Mesenchymal stem cell (in vitro differentiated cells and primary cell): ENCODE measurements around the gene SLC39A6.

Experiments used
- DNase-seq: peaks from one replicate; pipeline ENCODE4 v3.0.0-alpha.2; 2013
- H2AFZ ChIP-seq: one replicate; pipeline ENCODE4 v1.6.1; 2013; ENCODE audit warnings: low read depth, mild to moderate bottlenecking, control low read depth, inconsistent platforms, low read length, moderate library complexity
- H2AK5ac ChIP-seq: 2 replicates; pipeline ENCODE4 v1.6.1; 2013; ENCODE audit warnings: low read length, moderate library complexity, mild to moderate bottlenecking, inconsistent platforms; ENCODE audit not compliant: severe bottlenecking
- H2BK120ac ChIP-seq: one replicate; pipeline ENCODE4 v1.6.1; 2013; ENCODE audit warnings: low read depth, mild to moderate bottlenecking, inconsistent platforms, low read length, moderate library complexity
- H2BK12ac ChIP-seq, 2 experiments: one replicate each; pipeline ENCODE4 v1.6.1; 2013; ENCODE audit warnings: inconsistent platforms in 2 of 2, low read length in 2 of 2, mild to moderate bottlenecking in 2 of 2, moderate library complexity in 2 of 2, control low read depth in 1 of 2
- H2BK15ac ChIP-seq: one replicate; pipeline ENCODE4 v1.6.1; 2013; ENCODE audit warnings: mild to moderate bottlenecking, low read depth, inconsistent platforms; ENCODE audit not compliant: poor library complexity, severe bottlenecking
- H2BK5ac ChIP-seq: 2 replicates; pipeline ENCODE4 v1.6.1; 2013; ENCODE audit warnings: low read depth, mild to moderate bottlenecking, low read length, control low read depth, inconsistent platforms; ENCODE audit not compliant: poor library complexity, severe bottlenecking
- H3K14ac ChIP-seq, 2 experiments: one replicate each; pipeline ENCODE4 v1.6.1; 2013; ENCODE audit warnings: inconsistent platforms in 2 of 2, low read length in 2 of 2, control low read depth in 1 of 2, mild to moderate bottlenecking in 1 of 2, moderate library complexity in 1 of 2
- H3K18ac ChIP-seq, 2 experiments: one replicate each; pipeline ENCODE4 v1.6.1; 2013; ENCODE audit warnings: inconsistent platforms in 2 of 2, low read length in 2 of 2, control low read depth in 1 of 2, low read depth in 1 of 2, mild to moderate bottlenecking in 1 of 2
- H3K23ac ChIP-seq, 2 experiments: one replicate each; pipeline ENCODE4 v1.6.1; 2013; ENCODE audit warnings: inconsistent platforms in 2 of 2, low read length in 2 of 2, mild to moderate bottlenecking in 2 of 2, moderate library complexity in 2 of 2, control low read depth in 1 of 2
- H3K27ac ChIP-seq: 2 replicates; pipeline ENCODE4 v1.5.1; 2013; ENCODE audit warnings: mild to moderate bottlenecking, moderate library complexity, low read length, control low read depth, inconsistent platforms; ENCODE audit not compliant: poor library complexity, severe bottlenecking
- H3K27me3 ChIP-seq, 2 experiments: 2 replicates each; pipeline versions ENCODE4 v1.6.1 to v1.7.0; 2013; ENCODE audit warnings: low read length in 2 of 2, mild to moderate bottlenecking in 2 of 2, moderate library complexity in 2 of 2, control low read depth in 1 of 2, inconsistent platforms in 1 of 2; ENCODE audit not compliant: control insufficient read depth in 1 of 2, insufficient read depth in 1 of 2
- H3K36me3 ChIP-seq, 2 experiments: 2 replicates each; pipeline versions ENCODE4 v1.6.1 to v1.7.0; 2013; ENCODE audit warnings: low read length in 2 of 2, control low read depth in 1 of 2, inconsistent platforms in 1 of 2, low read depth in 1 of 2, mild to moderate bottlenecking in 1 of 2; ENCODE audit not compliant: insufficient read depth in 2 of 2, control insufficient read depth in 1 of 2
- H3K4ac ChIP-seq, 2 experiments: one replicate each; pipeline ENCODE4 v1.6.1; 2013; ENCODE audit warnings: inconsistent platforms in 2 of 2, low read length in 2 of 2, mild to moderate bottlenecking in 2 of 2, moderate library complexity in 2 of 2, control low read depth in 1 of 2, low read depth in 1 of 2
- H3K4me1 ChIP-seq: 2 replicates; pipeline ENCODE4 v1.6.1; 2013; ENCODE audit warnings: low read depth, low read length, control low read depth; ENCODE audit not compliant: control insufficient read depth, insufficient read depth
- H3K4me2 ChIP-seq: 2 replicates; pipeline ENCODE4 v1.6.1; 2013; ENCODE audit warnings: low read length, mild to moderate bottlenecking, inconsistent platforms; ENCODE audit not compliant: poor library complexity, severe bottlenecking
- H3K4me3 ChIP-seq, 2 experiments: 2 replicates each; pipeline versions ENCODE4 v1.5.1 to v1.7.0; 2013; ENCODE audit warnings: low read length in 2 of 2, mild to moderate bottlenecking in 2 of 2, control low read depth in 1 of 2, low read depth in 1 of 2; ENCODE audit not compliant: insufficient read depth in 1 of 2
- H3K79me1 ChIP-seq: replicated peaks from 2 replicates; pipeline ENCODE4 v1.6.1; 2013; ENCODE audit warnings: mild to moderate bottlenecking, control low read depth, low read length, inconsistent platforms; ENCODE audit not compliant: poor library complexity, severe bottlenecking
- H3K9ac ChIP-seq: 2 replicates; pipeline ENCODE4 v1.7.0; 2013; ENCODE audit warnings: mild to moderate bottlenecking, low read length, moderate library complexity
- H3K9me3 ChIP-seq: 2 replicates; pipeline ENCODE4 v1.7.0; 2013; ENCODE audit warnings: mild to moderate bottlenecking, low read length; ENCODE audit not compliant: control insufficient read depth
- H4K8ac ChIP-seq: one replicate; pipeline ENCODE4 v1.6.1; 2013; ENCODE audit warnings: inconsistent platforms, mild to moderate bottlenecking, low read length, moderate library complexity
- H4K91ac ChIP-seq: one replicate; pipeline ENCODE4 v1.6.1; 2013; ENCODE audit warnings: mild to moderate bottlenecking, low read length, inconsistent platforms
- WGBS: methylation state at CpG from one replicate; pipeline ENCODE4 v1.1.7; 2013; ENCODE audit warnings: mixed read lengths; 5-methylcytosine and 5-hydroxymethylcytosine counted together

The SLC39A6 gene

DNA sequence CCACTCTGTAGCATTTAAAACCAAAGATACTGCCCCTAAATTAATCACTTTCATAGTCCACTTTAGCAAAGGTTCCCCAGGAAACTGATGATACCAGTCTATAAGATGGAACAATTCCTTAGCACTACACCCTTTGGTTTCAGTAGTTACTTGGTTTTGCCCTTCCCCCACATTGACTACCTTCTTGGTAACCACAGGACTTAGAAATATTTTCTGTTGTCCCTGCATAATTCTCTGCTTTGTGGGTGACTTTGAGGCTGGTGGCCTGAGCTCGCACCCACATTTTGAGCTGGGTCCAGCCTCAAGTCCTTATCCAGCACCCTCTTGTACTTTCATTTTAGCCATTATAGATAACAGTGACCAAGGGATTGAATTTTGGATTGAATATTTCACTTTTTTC is 23.6 kb upstream of the SLC39A6 start:
- Histone ChIP-seq H2BK120ac (no peak overlapping the region), H2BK5ac (peak overlapping the region; percentile 100), H3K9me3 (no peaks in the 10 kb centered on the region), H3K18ac (no peak overlapping the region), H3K36me3 (peaks cover 15 to 73% of the 10 kb centered on the region in 2 experiments), H3K23ac (no peak overlapping the region), H2AFZ (no peak overlapping the region), H2BK15ac (no peak overlapping the region), H3K27ac (peak overlapping the region; percentile 100), H4K91ac (no peak overlapping the region), H3K4me2 (peak overlapping the region; percentile 59), H3K14ac (no peak overlapping the region), H3K4me1 (peaks cover 19% of the 10 kb centered on the region), H3K4ac (no peak overlapping the region), H4K8ac (no peak overlapping the region), H3K4me3 (no peak overlapping the region), H3K79me1 (peaks cover 11% of the 10 kb centered on the region), H2AK5ac (peak overlapping the region; percentile 97), H3K27me3 (no peaks in the 10 kb centered on the region), H2BK12ac (no peak overlapping the region), H3K9ac (peak overlapping the region; percentile 86)
- no CpG with 5 or more reads among the region's 1 CpG for WGBS
- DNase-seq = no peak

DNA sequence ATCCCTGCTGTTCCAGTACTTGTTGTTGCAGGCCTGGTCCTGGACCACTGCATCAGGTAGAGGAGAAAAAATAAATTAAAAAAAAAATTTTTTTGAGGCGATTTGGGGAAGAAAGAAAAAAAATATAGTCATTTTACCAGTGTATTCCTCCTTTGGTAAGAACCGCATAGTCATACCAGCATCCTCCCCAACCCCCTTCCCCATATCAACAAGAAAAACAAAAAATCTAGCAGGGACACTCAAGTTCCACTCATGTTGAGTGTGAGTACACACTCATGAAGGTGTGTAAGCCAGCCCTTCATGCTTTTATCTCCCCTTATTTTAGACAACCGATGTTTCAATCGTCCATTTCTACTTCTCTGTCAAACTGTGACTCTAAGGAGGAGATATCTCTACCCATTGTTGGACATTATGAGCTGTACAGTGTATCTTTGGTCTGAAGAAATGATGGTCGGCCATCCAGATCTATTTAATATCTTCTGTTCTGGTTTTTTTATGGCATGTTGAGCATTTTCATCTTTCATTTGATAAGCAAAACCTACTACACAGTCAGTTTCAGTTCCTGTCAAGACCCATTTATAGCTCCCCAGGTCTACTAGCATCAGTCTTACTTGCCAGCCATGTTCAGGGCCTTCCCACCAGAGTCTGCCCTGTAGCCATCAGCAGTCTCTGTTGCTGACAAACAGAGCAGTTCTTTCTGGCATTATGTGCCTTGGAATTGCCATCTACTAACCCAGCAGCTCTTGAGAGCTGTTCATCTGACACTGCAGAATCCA is 20.6 kb upstream of the SLC39A6 start:
- WGBS = 100% methylated on average over 1 of the region's 5 CpGs
- H3K4me2 ChIP-seq = no peak overlapping the region
- H3K4me3 ChIP-seq = no peak overlapping the region
- no peaks in the 10 kb centered on the region for H3K27me3 ChIP-seq
- H3K9ac ChIP-seq = no peak overlapping the region
- H3K14ac ChIP-seq = no peak overlapping the region
- H3K4ac ChIP-seq = no peak overlapping the region
- no peak overlapping the region for H2BK5ac ChIP-seq
- peak overlapping the region; percentile 45 for H2AK5ac ChIP-seq
- H3K4me1 ChIP-seq = peaks cover 16% of the 10 kb centered on the region
- peaks cover 23 to 80% of the 10 kb centered on the region in 2 experiments for H3K36me3 ChIP-seq
- no peak overlapping the region for H4K91ac ChIP-seq
- peaks cover 23% of the 10 kb centered on the region for H3K79me1 ChIP-seq
- DNase-seq = no peak
- H4K8ac ChIP-seq = no peak overlapping the region
- H3K9me3 ChIP-seq = no peaks in the 10 kb centered on the region
- no peak overlapping the region for H2BK120ac ChIP-seq
- no peak overlapping the region for H3K18ac ChIP-seq
- H3K23ac ChIP-seq = no peak overlapping the region
- H2BK12ac ChIP-seq = no peak overlapping the region
- no peak overlapping the region for H2AFZ ChIP-seq
- peak overlapping the region; percentile 100 for H3K27ac ChIP-seq
- no peak overlapping the region for H2BK15ac ChIP-seq

DNA sequence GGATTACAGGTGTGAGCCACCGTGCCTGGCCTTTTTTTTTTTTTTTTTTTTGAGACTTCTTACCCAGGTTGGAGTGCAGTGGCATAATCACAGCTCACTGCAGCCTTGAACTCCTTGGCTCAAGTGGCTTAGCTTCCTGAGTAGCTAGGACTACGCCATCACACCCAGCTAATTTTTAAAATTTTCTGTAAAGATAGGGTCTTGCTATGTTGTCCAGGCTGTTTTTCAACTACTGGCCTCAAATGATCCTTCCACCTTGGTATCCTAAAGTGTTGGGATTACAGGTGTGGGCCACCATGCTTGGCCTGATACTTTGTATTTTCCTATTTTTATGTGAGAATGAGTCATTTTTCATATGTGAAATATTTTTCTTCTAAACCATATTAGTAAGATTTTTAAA is 14.3 kb upstream of the SLC39A6 start:
- Histone ChIP-seq H2BK12ac (no peak overlapping the region), H3K27ac (no peak overlapping the region), H3K27me3 (no peaks in the 10 kb centered on the region), H3K36me3 (peaks cover 35 to 93% of the 10 kb centered on the region in 2 experiments), H2BK15ac (no peak overlapping the region), H3K14ac (no peak overlapping the region), H3K4ac (no peak overlapping the region), H4K91ac (no peak overlapping the region), H4K8ac (no peak overlapping the region), H3K9me3 (no peaks in the 10 kb centered on the region), H3K79me1 (peaks cover 28% of the 10 kb centered on the region), H3K4me2 (no peak overlapping the region), H3K4me1 (peaks cover 3% of the 10 kb centered on the region), H3K4me3 (no peak overlapping the region), H2BK5ac (no peak overlapping the region), H3K18ac (no peak overlapping the region), H2BK120ac (no peak overlapping the region), H2AFZ (no peak overlapping the region), H2AK5ac (no peak overlapping the region), H3K23ac (no peak overlapping the region), H3K9ac (no peak overlapping the region)
- DNase-seq = no peak
- 100% methylated on average over 1 of the region's 2 CpGs for WGBS

DNA sequence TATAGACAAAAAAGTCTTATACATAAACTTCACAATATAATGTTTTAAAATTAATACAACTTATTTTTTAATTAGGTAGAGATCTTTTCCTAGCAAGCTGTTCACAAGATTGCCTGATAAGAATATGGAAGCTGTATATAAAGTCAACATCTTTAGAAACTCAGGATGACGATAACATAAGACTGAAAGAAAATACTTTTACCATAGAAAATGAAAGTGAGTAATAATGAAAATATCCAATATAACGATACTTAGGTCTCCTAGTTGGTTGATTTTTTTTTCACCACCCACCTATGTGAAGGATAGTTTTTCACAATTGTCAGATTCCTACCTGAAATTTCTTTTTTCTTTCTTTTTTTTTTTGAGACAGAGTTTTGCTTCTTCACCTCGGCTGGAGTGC is 13.6 kb upstream of the SLC39A6 start:
- H4K8ac ChIP-seq = no peak overlapping the region
- H3K4ac ChIP-seq = no peak overlapping the region
- peaks cover 26% of the 10 kb centered on the region for H3K79me1 ChIP-seq
- H2BK15ac ChIP-seq = no peak overlapping the region
- H2BK120ac ChIP-seq = no peak overlapping the region
- H3K4me2 ChIP-seq = no peak overlapping the region
- no peak overlapping the region for H3K27ac ChIP-seq
- peaks cover 2% of the 10 kb centered on the region for H3K4me1 ChIP-seq
- H2BK5ac ChIP-seq = no peak overlapping the region
- H3K9ac ChIP-seq = no peak overlapping the region
- H3K27me3 ChIP-seq = no peaks in the 10 kb centered on the region
- no peak for DNase-seq
- no peak overlapping the region for H3K18ac ChIP-seq
- H3K23ac ChIP-seq = no peak overlapping the region
- no peaks in the 10 kb centered on the region for H3K9me3 ChIP-seq
- H3K36me3 ChIP-seq = peaks cover 32 to 94% of the 10 kb centered on the region in 2 experiments
- H2AK5ac ChIP-seq = no peak overlapping the region
- no peak overlapping the region for H3K4me3 ChIP-seq
- H4K91ac ChIP-seq = no peak overlapping the region
- H2BK12ac ChIP-seq = no peak overlapping the region
- WGBS = 100% methylated on average over 1 of the region's 3 CpGs
- no peak overlapping the region for H2AFZ ChIP-seq
- no peak overlapping the region for H3K14ac ChIP-seq
